Fibroblast of mammary gland (primary cell): ENCODE results near the gene ANHX.
"Not testable (repeated sequence)": the region's sequence is repeated elsewhere in the genome, so short reads cannot be mapped to it uniquely, and the experiment has no call there.

Experiments
- DNase-seq: peaks from one replicate; pipeline ENCODE4 v3.0.0-alpha.2; 2010; ENCODE audit warnings: low read depth
- H3K4me3 ChIP-seq: 2 replicates; pipeline ENCODE4 v1.5.1; 2011; ENCODE audit warnings: low read depth, mild to moderate bottlenecking, low read length, moderate library complexity; ENCODE audit not compliant: control insufficient read depth
- TF ChIP-seq, protein P1 (sequence below): conservative IDR thresholded peaks from 2 replicates; pipeline ENCODE4 v1.5.1; 2011; ENCODE audit warnings: low read depth, low read length, inconsistent platforms; ENCODE audit not compliant: control insufficient read depth, insufficient read depth

The ANHX gene

DNA sequence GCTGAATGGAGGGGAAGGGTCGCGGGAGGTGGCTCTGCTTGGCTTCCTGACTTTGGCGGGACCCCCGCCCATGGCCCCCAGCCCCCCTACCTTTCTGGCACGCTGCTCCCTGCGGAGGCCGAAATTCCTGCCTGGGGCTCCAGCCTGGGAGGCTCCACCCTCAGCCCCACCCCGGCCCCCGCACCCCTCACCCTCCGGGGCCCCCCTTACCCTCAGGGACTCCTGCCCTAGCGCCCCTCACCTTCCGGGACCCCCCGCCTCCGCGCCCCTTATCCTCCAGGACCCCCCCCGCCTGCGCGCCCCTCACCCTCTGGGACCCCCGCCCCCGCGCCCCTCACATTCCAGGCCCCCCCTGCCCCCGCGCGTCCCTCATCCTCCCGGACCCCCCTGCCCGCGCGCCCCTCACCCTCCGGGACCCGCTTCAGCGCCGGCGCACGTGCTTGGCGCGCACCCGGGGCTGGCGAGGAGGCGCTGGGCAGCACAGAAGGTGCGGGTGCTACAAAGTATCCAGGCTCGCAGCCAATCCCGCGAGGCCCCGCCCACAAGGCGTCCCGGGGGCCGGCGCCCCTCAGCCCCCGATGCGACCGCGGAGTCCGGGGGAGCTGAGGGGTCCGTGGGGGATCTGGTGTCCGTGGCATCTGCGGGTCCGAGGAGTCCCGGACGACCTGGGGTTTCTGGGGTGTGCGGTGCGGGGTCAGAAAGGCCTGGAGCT is at the start of gene ANHX:
Gene ANHX, minus strand, starts transcription at position 477 of the 712 bp plus-strand sequence. CDS start 1,521 bp downstream, outside the sequence.
- no peak for DNase-seq
- H3K4me3 ChIP-seq: no peak within 1 kb of the TSS
- TF ChIP-seq, protein P1, sequence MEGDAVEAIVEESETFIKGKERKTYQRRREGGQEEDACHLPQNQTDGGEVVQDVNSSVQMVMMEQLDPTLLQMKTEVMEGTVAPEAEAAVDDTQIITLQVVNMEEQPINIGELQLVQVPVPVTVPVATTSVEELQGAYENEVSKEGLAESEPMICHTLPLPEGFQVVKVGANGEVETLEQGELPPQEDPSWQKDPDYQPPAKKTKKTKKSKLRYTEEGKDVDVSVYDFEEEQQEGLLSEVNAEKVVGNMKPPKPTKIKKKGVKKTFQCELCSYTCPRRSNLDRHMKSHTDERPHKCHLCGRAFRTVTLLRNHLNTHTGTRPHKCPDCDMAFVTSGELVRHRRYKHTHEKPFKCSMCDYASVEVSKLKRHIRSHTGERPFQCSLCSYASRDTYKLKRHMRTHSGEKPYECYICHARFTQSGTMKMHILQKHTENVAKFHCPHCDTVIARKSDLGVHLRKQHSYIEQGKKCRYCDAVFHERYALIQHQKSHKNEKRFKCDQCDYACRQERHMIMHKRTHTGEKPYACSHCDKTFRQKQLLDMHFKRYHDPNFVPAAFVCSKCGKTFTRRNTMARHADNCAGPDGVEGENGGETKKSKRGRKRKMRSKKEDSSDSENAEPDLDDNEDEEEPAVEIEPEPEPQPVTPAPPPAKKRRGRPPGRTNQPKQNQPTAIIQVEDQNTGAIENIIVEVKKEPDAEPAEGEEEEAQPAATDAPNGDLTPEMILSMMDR: no peak

- not testable (repeated sequence) for DNase-seq, H3K4me3 ChIP-seq
Measured at GRCh38 chr12:133264668-133265067, 29.0 kb upstream of the ANHX start.

GRCh38 chr12:133264173-133264572 is 28.5 kb upstream of the ANHX start:
- TF ChIP-seq, protein P1: no peak
- H3K4me3 ChIP-seq: no peak overlapping the region
- DNase-seq: no peak

- no peak overlapping the region for H3K4me3 ChIP-seq
- TF ChIP-seq, protein P1: no peak
- DNase-seq: no peak
Measured at GRCh38 chr12:133256321-133256720, 20.6 kb upstream of the ANHX start.

GRCh38 chr12:133255833-133256232 is 20.2 kb upstream of the ANHX start:
- DNase-seq, H3K4me3 ChIP-seq: not testable (repeated sequence)

DNA sequence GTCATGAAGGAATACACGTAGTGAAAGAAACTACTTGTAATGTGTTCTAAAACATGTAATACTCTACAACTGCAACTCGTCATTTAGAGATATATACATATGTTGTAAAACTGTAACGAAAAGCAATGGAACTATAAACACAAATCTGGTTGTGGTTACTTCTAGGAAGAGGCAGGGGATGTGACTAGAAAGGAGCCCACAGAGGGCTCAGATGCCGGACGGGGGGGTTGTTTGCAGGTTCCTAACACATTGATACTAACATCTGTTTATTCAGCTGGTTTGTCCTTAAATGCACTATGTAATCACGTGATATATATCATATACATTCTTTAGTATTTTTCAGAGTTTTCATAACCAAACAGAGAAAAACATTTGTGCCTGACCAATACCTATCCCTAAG is 16.1 kb upstream of the ANHX start:
- H3K4me3 ChIP-seq: no peak overlapping the region
- TF ChIP-seq, protein P1: no peak
- DNase-seq: no peak

- DNase-seq: no peak
- H3K4me3 ChIP-seq: no peak overlapping the region
- TF ChIP-seq, protein P1: no peak
Measured at GRCh38 chr12:133236556-133236955, 879 bp upstream of the ANHX start.

- no peak overlapping the region for H3K4me3 ChIP-seq
- TF ChIP-seq, protein P1: no peak
- no peak for DNase-seq
Measured at GRCh38 chr12:133236144-133236543, 467 bp upstream of the ANHX start.
